Stimulated activated CD8-positive, alpha-beta memory T cell treated with anti-CD3 and anti-CD28 coated beads, Interleukin-7, amount 100 ng/mL, for 4 hours (primary cell): ENCODE results near the gene TNXB.
"Not testable (repeated sequence)": the region's sequence is repeated elsewhere in the genome, so short reads cannot be mapped to it uniquely, and the experiment has no call there.

ENCODE experiments used
- DNase-seq, 2 donors: peaks; one replicate each; pipeline ENCODE4 v3.0.0-alpha.2; 2020; ENCODE audit warnings: low read depth in 2 of 2

The TNXB gene

GRCh38 chr6:32144238-32144637 is 35.1 kb upstream of the TNXB start:
- not testable (repeated sequence) for DNase-seq

GRCh38 chr6:32140420-32141046 is 31.4 kb upstream of the TNXB start:
- no peak for DNase-seq

GRCh38 chr6:32139590-32139989 is 30.5 kb upstream of the TNXB start:
- DNase-seq, result no peak

DNA sequence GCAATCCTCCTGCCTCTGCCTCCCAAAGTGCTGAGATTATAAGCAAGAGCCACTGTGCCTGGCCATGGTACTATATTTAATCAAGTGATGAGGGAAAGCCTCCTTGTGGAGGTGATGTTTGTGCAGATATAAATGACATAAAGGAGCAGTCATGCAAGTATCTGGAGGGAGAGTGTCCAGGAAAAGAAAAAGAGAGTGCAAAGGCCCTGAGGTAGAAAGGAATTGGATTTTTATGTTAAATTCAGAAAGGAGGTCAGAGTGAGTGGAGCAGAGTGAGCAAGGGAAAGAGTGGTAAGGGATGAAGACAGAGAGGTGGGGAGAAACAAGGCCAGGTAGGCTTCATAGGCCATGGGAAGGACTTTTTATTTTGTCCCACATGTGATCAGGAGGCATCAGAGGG is 28.3 kb upstream of the TNXB start:
- DNase-seq, result no peak

DNA sequence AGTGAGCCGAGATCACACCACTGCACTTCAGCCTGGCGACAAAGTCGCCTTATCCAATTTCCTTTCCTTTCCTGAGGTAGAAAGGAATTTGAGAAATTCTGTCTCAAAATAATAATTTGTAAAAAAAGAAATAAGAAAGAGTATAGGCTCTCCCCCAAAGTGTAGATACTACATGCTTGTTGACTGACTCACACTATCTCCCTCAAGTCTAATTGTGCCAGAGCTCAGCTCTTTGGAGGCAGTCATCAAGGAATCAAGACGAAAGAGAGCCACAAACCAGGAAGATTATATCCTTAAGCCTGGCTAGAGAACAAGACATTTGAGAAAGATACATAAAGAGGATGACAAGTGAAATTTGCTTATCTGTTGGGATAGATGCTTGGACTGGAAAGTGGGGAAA is 24.6 kb upstream of the TNXB start:
- no peak for DNase-seq

- DNase-seq, result no peak
Measured at GRCh38 chr6:32132110-32132509, 23.0 kb upstream of the TNXB start.

DNA sequence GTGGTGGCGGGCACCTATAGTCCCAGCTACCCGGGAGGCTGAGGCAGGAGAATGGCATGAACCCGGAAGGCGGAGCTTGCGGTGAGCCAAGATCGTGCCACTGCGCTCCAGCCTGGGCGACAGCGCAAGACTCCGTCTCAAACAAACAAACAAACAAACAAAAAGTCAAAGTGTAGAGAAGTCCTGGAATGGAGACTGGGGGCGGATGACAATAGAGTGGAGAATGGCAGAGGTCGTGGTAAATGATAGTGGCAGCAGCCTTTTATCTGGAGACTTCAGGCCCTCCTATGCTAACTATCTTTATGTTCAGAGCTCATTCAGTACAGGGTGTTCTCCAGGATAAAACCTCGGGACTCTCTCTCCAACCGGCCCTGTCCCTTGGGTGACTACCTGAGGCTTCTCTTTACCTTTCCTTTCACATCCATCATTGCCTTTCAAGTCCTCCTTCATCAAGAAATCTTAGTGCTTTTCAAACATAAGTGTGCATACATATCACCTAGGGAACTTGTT is 22.4 kb upstream of the TNXB start:
- DNase-seq, result no peak

GRCh38 chr6:32129297-32130088 is 20.4 kb upstream of the TNXB start:
- DNase-seq, result no peak

DNA sequence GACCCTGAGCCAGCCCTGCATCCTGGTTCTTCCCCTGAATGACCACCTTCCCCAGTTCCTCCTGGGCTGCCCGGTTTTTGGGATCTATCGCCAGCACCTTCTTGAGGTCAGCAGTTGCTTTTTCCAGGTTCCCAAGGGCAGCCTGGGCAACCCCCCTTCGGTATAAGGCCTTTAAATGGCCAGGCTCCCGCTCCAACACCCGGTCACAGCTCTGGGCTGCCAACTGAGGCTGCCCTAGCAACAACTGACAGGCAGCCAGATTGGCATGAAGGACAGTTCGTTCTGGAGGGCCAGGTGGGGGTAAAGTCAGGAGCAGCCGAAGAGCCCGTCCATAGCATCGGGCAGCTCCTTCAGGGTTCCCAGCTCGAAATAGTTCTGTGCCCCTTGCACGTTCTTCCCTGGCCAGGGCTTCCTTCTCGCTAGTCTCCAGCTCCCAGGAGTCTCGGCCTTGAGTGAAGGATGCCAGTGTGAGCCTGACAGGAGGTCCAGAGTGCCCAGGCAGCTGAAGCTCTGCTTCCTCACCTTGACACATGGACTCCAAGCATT is 19.7 kb upstream of the TNXB start:
- no peak for DNase-seq

DNA sequence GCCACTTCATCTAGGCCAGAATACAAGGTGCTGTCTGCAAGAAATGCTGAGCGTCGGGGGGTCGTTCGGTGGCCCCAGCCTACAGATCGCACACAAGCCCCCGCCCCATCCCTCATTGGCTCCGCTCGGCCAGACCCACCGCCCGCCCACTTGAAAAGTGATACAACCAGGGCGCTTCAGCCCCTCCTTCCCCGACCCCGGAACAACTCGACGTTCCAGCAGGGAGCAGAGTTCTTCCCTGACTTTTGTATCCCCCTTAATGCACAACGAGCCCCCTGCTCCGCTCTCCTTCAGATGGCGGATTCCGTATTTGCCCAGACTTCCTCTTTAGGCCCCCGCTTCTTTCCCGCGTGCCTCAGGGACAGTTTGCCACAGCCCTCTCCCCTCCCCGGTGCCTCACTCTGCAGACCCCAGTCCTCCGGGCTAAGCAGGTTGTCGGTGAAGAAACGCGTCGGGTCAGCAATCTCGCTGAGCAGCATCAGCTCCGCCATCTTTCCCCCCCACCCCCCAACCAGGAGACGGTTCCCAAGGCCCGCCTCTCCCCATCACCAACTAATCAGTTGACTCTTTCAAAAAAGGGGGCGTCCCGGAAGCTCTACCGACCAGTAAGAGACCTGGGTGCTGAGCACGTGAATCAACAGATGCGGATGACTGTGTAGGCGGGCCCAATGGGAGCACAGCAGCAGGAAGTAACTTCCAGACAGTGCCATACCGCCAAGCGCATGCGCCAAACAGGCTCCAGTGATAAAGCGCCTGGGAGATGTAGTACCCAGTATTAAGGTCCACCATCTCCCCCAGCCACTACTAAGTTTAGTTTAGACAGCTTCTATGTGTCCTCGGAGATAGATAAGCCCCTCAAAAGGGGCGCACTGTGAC is 18.8 kb upstream of the TNXB start, which contains the start of gene ATF6B:
TSS of gene ATF6B (minus strand) at position 530 of the 876 bp plus-strand sequence. CDS start at position 491, 39 bp downstream.
- DNase-seq, result peak; percentile 98 to 99

DNA sequence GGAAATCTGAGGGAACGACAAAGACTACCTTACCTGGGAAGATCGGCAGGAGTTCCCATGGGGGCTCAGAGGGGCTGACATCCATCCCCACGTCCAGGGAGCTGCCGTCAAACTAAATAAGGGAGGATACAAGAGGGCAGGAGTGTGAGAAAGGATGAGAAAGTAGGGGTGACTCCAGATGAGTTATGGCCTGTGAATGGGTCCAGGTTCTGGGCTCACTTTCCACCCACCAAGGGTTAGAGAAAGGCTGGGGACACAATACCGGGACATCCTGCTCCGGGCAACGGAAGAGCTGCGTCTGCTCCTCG is 18.2 kb upstream of the TNXB start:
- no peak for DNase-seq

- no peak for DNase-seq
Measured at GRCh38 chr6:32126880-32127279, 17.7 kb upstream of the TNXB start.

DNA sequence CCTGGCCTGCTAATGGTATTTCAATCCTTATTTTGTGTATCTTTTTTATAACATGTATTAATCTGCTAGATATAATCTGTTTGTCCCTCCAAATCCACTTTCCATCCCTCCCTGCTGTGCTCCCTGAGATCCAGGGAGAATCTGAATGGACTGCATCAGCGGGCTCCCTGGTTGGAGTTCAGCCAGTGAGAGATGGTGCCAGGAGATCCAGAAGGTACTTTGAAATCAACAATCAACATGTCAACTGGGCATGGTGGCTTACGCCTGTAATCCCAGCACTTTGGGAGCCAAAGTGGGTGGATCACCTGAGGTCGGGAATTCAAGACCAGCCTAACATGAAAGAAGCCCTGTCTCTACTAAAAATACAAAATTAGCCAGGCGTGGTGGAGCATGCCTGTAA is 14.5 kb upstream of the TNXB start:
- no peak for DNase-seq

DNA sequence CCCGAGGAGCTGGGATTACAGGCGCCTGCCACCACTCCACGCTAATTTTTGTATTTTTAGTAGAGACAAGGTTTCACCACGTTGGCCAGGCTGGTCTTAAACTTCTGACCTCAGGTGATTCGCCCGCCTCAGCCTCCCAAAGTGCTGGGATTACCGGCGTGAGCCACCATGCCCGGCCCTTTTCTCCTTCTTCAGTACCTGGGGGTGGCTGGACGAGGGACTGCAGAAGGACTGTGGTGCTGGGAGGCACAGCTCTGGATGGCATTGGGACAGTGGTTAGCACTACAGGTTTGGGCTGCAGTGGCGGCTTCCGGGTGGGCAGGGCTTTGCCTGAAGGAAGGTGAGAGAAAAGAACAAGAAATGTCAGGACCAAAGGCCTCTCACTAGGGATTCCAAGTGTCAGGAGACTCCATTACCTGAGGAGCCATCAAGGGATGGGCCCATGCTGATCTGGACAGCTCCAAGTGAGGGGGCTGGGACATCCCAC is 11.5 kb upstream of the TNXB start:
- no peak for DNase-seq

DNA sequence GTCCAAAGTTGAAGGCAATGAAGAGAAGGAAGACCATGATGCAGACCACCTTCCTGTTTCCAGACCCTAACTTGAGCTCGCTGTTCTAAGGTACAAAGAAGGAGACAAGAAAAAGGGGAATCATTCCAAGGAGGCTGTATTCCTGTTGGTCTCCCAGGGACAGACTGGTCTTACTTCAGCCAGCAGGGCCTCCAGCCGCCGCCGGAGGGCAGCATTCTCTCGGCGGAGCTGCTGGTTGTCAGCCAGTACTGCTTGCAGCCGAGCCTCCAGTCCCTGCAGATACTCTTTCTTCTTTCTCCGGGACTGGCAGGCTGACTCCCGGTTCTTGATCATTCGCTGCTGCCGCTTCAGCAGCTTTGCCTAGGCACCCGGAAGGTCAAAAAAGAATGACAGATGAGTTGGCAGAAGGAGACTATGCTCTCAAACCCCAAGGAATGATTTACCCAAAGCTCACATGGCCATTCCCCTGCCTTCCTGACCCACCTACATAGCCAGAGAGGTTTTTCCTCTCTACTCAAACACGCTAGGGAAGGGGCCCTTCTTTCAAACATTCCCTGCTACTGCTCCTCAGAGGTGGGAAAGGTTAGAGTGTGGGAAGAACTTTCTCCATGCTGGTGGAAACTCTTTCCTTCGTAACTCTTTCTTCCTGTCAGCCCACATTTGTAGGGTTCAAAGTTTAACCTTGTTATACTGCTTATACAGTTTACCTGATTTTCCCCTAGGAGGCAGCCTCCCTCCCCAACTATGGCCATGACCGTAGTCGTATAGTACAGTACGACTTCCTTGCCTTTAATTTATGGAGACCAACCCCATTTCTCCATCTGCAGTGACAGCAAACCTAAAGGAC is 9.9 kb upstream of the TNXB start:
- peak; percentile 41 to 48 for DNase-seq

GRCh38 chr6:32117461-32117860 is 8.3 kb upstream of the TNXB start:
- no peak for DNase-seq

- no peak for DNase-seq
Measured at GRCh38 chr6:32116674-32117073, 7.5 kb upstream of the TNXB start.

DNA sequence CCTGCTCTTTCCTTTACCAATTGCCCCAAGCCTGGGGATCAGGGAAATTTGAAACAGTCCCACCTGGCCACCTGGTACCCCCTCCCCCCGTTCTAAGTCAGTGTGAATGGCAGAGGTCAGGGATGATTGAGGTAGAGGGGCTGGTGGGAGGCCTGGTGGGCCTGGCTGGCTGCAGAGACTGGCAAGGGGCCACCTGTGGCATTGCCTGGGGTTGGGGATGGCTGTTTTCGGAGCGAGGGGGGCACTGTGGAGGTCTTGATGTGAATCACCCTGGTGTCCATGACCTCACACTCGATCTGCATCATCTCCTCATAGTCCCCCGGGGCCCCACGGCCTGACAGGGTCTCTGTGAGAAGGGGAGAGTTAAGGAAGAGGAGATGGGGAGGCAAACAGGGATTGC is 6.5 kb upstream of the TNXB start:
- DNase-seq, result no peak

DNA sequence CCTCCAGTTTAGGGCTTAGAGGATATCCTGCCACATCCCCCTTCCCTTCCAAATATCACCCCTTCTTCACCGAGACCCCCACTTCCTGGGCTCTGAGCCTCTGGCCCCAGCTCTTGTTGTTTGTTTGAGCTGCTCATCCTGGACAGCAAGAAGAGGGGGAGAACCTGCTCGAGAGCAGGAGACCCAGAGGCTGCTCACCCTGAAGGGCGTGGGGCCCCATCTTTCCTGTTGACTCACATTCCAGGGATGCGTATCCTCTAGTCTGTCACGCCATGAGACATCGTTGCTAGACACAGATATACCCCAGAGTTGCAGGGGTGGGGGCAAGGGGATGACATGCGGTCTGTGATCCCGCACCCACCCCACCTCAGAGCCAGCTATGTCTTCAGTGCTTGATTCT is 5.7 kb upstream of the TNXB start:
- no peak for DNase-seq

DNA sequence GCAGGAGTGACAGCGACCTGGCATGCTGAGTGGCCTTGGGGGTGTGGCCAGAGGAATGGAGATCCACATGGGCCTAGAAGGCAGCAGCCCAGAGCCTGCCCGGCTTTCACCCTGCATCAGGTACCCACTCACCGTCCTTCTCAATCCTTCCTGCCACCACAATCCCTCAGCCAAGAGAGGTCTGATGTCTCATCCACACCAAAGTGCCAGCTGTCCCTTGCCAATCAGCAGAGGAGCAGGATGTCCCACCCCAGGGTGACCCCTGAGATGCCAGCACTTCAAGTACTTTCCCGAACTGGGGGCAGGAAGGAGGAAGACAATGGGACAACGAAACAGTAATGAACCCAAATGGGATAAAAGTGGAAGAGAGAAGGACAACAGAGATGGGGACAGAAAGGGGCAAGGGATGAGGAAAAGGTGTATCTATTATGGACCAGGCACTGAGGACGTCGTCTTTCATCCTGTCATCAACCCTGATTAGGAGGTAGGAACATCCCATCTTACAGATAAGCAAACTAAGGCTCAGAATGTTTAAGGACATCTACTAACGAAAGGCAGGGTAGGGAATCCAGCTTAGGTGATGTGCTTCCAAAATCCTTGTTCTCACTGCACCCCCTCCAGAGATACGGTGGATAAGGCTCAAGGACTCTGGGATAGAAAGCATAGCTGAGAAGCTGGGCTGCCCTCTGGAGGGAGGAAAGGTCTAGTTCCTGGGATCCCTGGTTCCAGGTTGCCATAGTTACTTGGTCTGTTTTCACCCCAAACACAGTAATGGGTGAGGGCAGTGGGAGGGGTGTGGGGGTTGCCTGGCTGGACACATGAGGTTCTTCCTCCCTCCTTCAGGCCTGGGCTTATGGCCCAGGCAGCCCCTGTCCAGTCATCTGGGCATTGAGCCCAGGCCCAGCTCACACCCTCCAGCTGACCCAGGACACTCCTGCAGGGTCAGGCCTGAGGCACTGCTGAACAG is 4.5 kb upstream of the TNXB start:
- no peak for DNase-seq
